Stimulated activated naive B cell treated with anti-CD40 and anti-IgM and Interleukin-4, amounts not matched to agents 10 μg/mL and 1 μg/mL and 100 μg/mL, for 72 hours (primary cell): Measurements from ENCODE around the gene SGO2.
"Not testable (repeated sequence)": the region's sequence is repeated elsewhere in the genome, so short reads cannot be mapped to it uniquely, and the experiment has no call there.

Experiments used
- ATAC-seq, 2 donors: fragments of 150-1000 bp; cut with Tn5 transposase; replicated peaks; 2 replicates each; pipeline ENCODE4 v1.10.0; 2021; ENCODE audit warnings: moderate library complexity in 1 of 2
- DNase-seq: peaks from one replicate; pipeline ENCODE4 v3.0.0; 2021
- H3K27ac Mint-ChIP-seq: one replicate; pipeline ENCODE4 v1.8.0; 2022; ENCODE audit warnings: mild to moderate bottlenecking, mixed read lengths
- H3K27me3 Mint-ChIP-seq, 2 donors: one replicate each; pipeline ENCODE4 v1.8.0; 2022; ENCODE audit warnings: mixed read lengths in 2 of 2
- H3K36me3 Mint-ChIP-seq, 2 donors: one replicate each; pipeline ENCODE4 v1.8.0; 2022; ENCODE audit warnings: mixed read lengths in 2 of 2, mild to moderate bottlenecking in 1 of 2
- H3K4me1 Mint-ChIP-seq, 2 donors: one replicate each; pipeline ENCODE4 v1.8.0; 2022; ENCODE audit warnings: mixed read lengths in 2 of 2, mild to moderate bottlenecking in 1 of 2
- H3K4me3 Mint-ChIP-seq, 2 donors: one replicate each; pipeline ENCODE4 v1.8.0; 2022; ENCODE audit warnings: mild to moderate bottlenecking in 2 of 2, mixed read lengths in 2 of 2, moderate library complexity in 1 of 2
- H3K9me3 Mint-ChIP-seq, 2 donors: one replicate each; pipeline ENCODE4 v1.8.0; 2022; ENCODE audit warnings: mixed read lengths in 2 of 2, mild to moderate bottlenecking in 1 of 2

Gene SGO2

DNA sequence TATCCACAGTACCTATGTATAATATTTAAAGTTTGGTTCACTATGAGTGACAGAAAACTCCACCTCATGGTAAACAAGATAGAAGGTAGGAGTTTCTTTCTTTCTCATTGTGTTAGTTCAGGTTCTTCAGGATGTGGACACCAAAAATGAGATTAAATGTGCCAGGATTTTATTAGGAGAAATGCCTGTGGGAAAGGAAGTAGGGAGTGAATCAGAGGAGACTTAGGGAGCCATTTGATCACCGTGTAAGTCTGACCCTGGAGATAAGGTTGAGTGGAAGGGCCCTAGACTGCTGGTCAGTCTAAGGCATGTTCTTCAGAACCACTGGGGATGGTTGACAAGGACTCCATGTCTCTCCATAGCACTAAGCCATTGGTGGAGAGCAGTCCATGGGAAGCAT is 67.9 kb downstream of the SGO2 start:
- no peak overlapping the region for H3K4me3 Mint-ChIP-seq
- H3K9me3 Mint-ChIP-seq = no peaks in the 10 kb centered on the region
- no peaks in the 10 kb centered on the region for H3K36me3 Mint-ChIP-seq
- ATAC-seq (no peak), DNase-seq (no peak)
- H3K27me3 Mint-ChIP-seq = peaks cover 10 to 14% of the 10 kb centered on the region in 2 donors
- no peaks in the 10 kb centered on the region for H3K4me1 Mint-ChIP-seq
- no peak overlapping the region for H3K27ac Mint-ChIP-seq

DNA sequence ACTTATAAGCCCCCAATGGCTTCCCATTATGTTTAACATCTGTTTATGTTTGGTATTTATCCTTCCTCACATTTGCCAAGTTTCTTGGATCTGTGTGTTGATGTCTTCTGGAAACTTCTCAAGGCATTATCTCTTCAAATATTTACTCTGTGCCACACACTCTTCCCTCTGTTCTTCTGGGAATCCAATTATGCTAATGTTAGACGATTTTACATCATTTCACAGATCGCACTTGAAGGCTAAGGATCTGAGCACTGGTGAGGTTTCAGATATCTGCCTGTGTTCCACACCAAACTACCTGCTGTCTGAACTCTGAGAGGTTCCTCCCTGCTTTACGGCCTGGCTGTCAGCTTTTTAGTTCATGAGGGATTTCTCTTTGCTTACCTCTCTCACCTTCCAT is 69.9 kb downstream of the SGO2 start:
- ATAC-seq (no peak), DNase-seq (no peak)
- no peaks in the 10 kb centered on the region for H3K4me1 Mint-ChIP-seq
- no peaks in the 10 kb centered on the region for H3K36me3 Mint-ChIP-seq
- peaks cover 3 to 7% of the 10 kb centered on the region in 2 donors for H3K27me3 Mint-ChIP-seq
- no peak overlapping the region for H3K4me3 Mint-ChIP-seq
- H3K27ac Mint-ChIP-seq = no peak overlapping the region
- no peaks in the 10 kb centered on the region for H3K9me3 Mint-ChIP-seq

DNA sequence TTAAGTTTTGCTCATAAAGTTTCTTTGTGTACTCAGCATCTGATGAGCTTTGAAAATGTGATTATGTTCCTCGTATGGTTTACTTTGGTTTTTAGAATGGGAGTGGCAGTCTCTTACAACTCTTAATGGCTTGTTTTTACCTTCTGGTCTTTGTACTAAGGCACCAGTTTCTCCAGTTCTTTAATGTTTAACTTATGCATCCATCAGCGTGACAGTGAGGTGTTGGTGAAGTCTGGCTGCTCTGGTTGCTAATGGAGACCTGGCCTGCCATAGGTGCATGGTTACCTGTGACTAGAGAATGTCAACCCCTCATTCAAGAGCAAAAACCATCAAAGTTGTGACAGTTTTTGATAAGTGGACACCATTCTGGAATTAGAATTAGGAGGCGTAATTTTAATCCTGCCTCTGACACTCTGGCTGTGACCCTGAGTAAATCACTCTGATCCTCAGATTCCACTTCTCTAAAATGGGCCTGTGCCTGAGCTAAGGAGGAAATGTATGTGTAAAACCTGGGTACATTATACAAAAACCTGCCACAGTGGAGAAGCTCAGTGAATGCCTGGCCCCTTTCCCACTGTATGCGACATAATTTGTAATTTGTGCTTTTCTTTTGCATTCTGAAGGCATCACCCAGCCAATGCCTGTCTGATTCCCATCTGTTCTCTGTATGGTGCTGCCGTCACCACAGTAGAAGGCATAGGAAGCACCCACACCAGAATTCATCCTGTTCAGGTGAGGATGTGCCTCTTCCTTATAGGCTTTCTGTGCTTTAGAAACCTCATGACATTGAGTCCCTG is 71.0 kb downstream of the SGO2 start:
- Mint-ChIP-seq H3K36me3 (no peaks in the 10 kb centered on the region), H3K4me1 (no peaks in the 10 kb centered on the region), H3K4me3 (no peak overlapping the region), H3K27ac (no peak overlapping the region), H3K27me3 (peaks cover 1 to 3% of the 10 kb centered on the region in 2 donors), H3K9me3 (no peaks in the 10 kb centered on the region)
- DNase-seq = no peak
- ATAC-seq = no peak

GRCh38 chr2:200599206-200599605 is 73.2 kb downstream of the SGO2 start:
- no peaks in the 10 kb centered on the region for H3K27me3 Mint-ChIP-seq
- no peaks in the 10 kb centered on the region for H3K36me3 Mint-ChIP-seq
- H3K4me3 Mint-ChIP-seq = no peak overlapping the region
- DNase-seq = no peak
- no peaks in the 10 kb centered on the region for H3K9me3 Mint-ChIP-seq
- no peak overlapping the region for H3K27ac Mint-ChIP-seq
- ATAC-seq = no peak
- H3K4me1 Mint-ChIP-seq = no peaks in the 10 kb centered on the region

DNA sequence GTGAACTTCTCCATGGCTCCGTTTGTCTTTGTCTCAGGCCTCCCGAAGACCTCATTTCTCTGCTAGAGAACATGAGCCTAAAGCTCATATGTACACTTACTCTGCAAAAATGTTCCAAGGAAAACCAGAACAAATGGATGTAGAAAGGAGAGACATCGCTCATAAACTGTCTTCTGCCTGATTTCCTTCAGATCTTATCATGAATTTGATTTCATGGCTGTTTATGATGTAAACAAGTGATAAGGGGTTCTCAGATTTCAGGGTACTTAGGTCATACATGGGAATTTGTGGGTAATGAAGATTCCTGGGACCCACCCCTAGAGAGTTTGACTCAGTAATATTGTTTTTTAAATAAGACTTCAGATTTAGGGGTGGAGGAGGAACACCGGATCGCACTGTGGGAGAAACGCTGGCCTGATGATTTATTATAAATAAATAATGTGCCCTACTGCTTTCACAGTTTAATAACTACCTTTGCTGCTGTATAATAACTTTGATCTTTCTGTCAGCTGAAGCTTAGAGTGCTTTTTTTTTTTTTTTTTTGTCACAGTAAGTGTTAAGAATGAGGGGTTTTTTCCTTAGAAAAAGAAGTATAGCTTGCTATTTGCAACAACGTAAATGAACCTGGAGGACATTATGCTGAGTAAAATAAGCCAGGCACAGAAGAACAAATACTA is 74.7 kb downstream of the SGO2 start:
- no peak for ATAC-seq
- Mint-ChIP-seq H3K36me3 (no peaks in the 10 kb centered on the region), H3K27ac (no peak overlapping the region), H3K27me3 (no peaks in the 10 kb centered on the region), H3K9me3 (no peaks in the 10 kb centered on the region), H3K4me1 (no peaks in the 10 kb centered on the region), H3K4me3 (no peak overlapping the region)
- DNase-seq = no peak

DNA sequence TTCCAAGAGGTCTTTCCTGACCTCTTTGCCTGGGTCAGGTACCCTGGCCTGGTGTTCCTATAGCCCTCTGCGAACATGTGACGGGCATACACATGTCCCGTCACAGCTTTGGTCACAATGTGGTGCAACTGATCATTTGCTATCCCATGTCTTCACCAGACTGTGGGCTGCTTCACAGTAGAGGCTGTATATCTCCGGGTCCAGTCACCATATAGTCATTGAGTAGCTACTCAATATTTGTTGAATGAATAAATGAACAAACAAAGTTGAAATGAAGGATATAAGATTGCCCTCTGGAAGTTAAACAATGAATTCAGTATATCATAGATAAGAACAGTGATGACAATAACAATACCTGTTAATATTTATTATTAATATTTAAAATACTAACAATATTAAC is 76.6 kb downstream of the SGO2 start:
- Mint-ChIP-seq H3K27ac (no peak overlapping the region), H3K4me3 (no peak overlapping the region), H3K36me3 (no peaks in the 10 kb centered on the region), H3K27me3 (no peaks in the 10 kb centered on the region), H3K4me1 (no peaks in the 10 kb centered on the region), H3K9me3 (peaks cover 0 to 2% of the 10 kb centered on the region in 2 donors)
- no peak for DNase-seq
- no peak for ATAC-seq

DNA sequence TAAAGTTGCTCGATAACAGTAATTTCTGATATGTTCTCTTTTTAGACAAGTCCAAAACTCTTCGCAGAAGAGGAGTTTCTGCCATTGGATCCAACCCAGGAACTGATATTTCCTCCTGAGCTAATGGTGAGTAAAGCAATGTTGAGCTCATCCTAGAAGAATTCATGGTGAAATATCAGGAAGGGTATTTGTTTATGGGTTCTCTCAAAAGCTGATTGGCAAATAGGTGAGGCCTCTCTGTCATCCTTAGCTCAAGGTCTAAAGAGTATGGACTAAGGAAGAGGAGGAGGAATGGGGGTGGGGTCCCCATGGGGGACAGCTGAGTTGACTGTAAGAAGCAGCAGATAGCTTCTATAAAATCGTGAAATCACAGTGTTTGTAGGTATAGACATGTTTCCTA is 78.0 kb downstream of the SGO2 start:
- H3K4me3 Mint-ChIP-seq = no peak overlapping the region
- DNase-seq = no peak
- no peaks in the 10 kb centered on the region for H3K27me3 Mint-ChIP-seq
- no peaks in the 10 kb centered on the region for H3K36me3 Mint-ChIP-seq
- no peak for ATAC-seq
- H3K9me3 Mint-ChIP-seq = peaks cover 0 to 2% of the 10 kb centered on the region in 2 donors
- H3K4me1 Mint-ChIP-seq = no peaks in the 10 kb centered on the region
- H3K27ac Mint-ChIP-seq = no peak overlapping the region

DNA sequence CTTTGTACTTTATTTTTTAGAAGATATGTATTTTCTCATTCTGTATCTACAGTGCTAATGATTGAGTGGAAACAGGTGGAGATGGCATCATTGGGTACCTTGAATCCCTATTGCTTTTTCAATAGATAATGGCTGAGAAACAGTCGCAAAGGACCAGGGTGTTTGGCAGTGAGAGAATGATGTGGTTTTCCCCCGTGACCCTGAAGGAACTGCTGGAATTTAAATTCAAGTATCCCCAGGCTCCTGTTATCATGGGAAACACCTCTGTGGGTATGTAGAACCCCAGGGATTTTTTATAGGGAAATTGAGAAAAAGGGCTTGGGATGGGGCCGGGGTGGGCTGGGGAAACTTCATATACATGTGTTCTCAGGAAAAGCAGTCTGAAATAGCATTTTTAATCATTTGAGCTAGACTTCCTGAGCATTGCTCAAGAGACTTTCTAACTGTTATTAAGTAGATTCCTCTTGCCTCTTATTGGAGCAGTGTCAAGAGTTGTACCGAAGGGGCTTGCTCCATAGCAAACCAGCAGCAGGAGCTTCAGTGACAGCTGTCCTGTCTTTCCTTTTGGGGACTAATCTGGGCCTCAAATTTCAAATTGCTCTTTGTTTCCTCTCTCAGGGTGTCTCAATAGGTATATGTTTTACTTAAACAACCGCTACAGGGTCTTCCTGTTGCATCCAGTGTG is 78.7 kb downstream of the SGO2 start:
- no peaks in the 10 kb centered on the region for H3K36me3 Mint-ChIP-seq
- ATAC-seq = no peak

DNA sequence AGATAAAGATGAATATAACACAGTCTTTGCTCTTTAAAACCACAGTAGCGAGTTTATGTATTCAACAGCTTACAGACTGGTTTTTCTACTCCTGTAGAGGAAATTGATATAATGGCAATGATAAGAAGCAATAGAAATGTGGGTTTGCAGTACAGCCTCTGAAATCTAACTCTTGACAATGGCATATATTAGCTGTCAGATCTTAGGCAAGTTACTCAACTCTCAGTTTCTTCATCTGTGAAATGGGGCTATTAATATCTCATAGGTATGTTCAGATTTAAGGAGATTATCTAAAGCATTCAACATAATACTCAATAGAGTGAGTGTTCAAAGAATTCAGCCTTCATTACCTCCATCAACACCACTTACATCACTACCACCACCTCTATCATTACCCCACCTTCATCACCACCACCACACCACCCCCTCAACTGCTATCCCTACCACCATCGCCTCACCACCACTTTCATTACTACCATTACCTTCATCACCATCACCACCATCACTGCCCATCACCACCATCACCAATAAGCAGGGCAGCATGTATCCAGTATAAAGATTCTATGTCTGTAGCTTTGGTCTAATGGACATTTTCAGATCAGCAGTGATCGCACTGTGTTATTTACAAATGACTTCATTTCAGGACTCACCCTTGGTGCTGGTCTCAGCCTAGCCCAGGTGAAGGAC is 82.5 kb downstream of the SGO2 start:
- ATAC-seq (no peak), DNase-seq (no peak)
- H3K27me3 Mint-ChIP-seq = no peaks in the 10 kb centered on the region
- H3K9me3 Mint-ChIP-seq = peaks cover 0 to 2% of the 10 kb centered on the region in 2 donors
- no peaks in the 10 kb centered on the region for H3K4me1 Mint-ChIP-seq
- no peaks in the 10 kb centered on the region for H3K36me3 Mint-ChIP-seq
- H3K4me3 Mint-ChIP-seq = no peak overlapping the region
- no peak overlapping the region for H3K27ac Mint-ChIP-seq

More for the DNA sequence above, 78.7 kb downstream of the SGO2 start:
- Mint-ChIP-seq H3K4me1 (no peaks in the 10 kb centered on the region), H3K27me3 (no peaks in the 10 kb centered on the region), H3K27ac (no peak overlapping the region), H3K9me3 (peaks cover 0 to 2% of the 10 kb centered on the region in 2 donors), H3K4me3 (no peak overlapping the region)
- DNase-seq = no peak

GRCh38 chr2:200609028-200609614 is 83.1 kb downstream of the SGO2 start:
- Mint-ChIP-seq H3K36me3 (no peaks in the 10 kb centered on the region), H3K4me3 (no peak overlapping the region), H3K27me3 (no peaks in the 10 kb centered on the region), H3K4me1 (no peaks in the 10 kb centered on the region), H3K9me3 (peaks cover 0 to 2% of the 10 kb centered on the region in 2 donors), H3K27ac (no peak overlapping the region)
- ATAC-seq (no peak), DNase-seq (no peak)

- DNase-seq, H3K4me1 Mint-ChIP-seq, H3K4me3 Mint-ChIP-seq, ATAC-seq, H3K9me3 Mint-ChIP-seq, H3K27ac Mint-ChIP-seq, H3K27me3 Mint-ChIP-seq, H3K36me3 Mint-ChIP-seq: not testable (repeated sequence)
Observed at GRCh38 chr2:200610217-200610616, 84.2 kb downstream of the SGO2 start.

- Mint-ChIP-seq H3K4me1 (peaks cover 9 to 16% of the 10 kb centered on the region in 2 donors), H3K9me3 (no peaks in the 10 kb centered on the region), H3K27me3 (no peaks in the 10 kb centered on the region), H3K4me3 (no peak overlapping the region), H3K36me3 (no peaks in the 10 kb centered on the region), H3K27ac (no peak overlapping the region)
- ATAC-seq (no peak), DNase-seq (no peak)
Observed at GRCh38 chr2:200613692-200614091, 87.7 kb downstream of the SGO2 start.

- DNase-seq = no peak
- no peak for ATAC-seq
- Mint-ChIP-seq H3K9me3 (no peaks in the 10 kb centered on the region), H3K27me3 (no peaks in the 10 kb centered on the region), H3K4me1 (peaks cover 9 to 17% of the 10 kb centered on the region in 2 donors), H3K27ac (no peak overlapping the region), H3K4me3 (no peak overlapping the region), H3K36me3 (no peaks in the 10 kb centered on the region)
Observed at GRCh38 chr2:200614249-200614648, 88.2 kb downstream of the SGO2 start.

GRCh38 chr2:200615247-200615646 is 89.2 kb downstream of the SGO2 start:
- Mint-ChIP-seq H3K9me3 (no peaks in the 10 kb centered on the region), H3K27ac (no peak overlapping the region), H3K36me3 (no peaks in the 10 kb centered on the region), H3K4me1 (peaks cover 9 to 17% of the 10 kb centered on the region in 2 donors), H3K4me3 (no peak overlapping the region), H3K27me3 (no peaks in the 10 kb centered on the region)
- DNase-seq (no peak), ATAC-seq (peak in 1 of 2 donors; percentile 37)
